Ishikawa (cell line): ENCODE data around the gene LYPD3.

Source experiments
- CEBPB ChIP-seq: IDR thresholded peaks from 2 replicates; pipeline ENCODE4 v1.6.1; 2012
- CREB1 ChIP-seq: IDR thresholded peaks from 2 replicates; pipeline ENCODE4 v1.6.1; 2012; ENCODE audit warnings: low read depth
- EGR1 ChIP-seq: IDR thresholded peaks from 2 replicates; pipeline ENCODE4 v1.6.1; 2012
- EP300 ChIP-seq: IDR thresholded peaks from 2 replicates; pipeline ENCODE4 v1.6.1; 2012; ENCODE audit warnings: borderline replicate concordance
- FOXM1 ChIP-seq: IDR thresholded peaks from 2 replicates; pipeline ENCODE4 v1.6.1; 2012; ENCODE audit warnings: low read depth, borderline replicate concordance
- NFIC ChIP-seq: IDR thresholded peaks from 2 replicates; pipeline ENCODE4 v1.6.1; 2012
- RAD21 ChIP-seq: IDR thresholded peaks from 2 replicates; pipeline ENCODE4 v1.6.1; 2012; ENCODE audit warnings: low read depth
- TAF1 ChIP-seq: IDR thresholded peaks from 2 replicates; pipeline ENCODE4 v1.6.1; 2012; ENCODE audit warnings: low read depth, mild to moderate bottlenecking
- TCF12 ChIP-seq: IDR thresholded peaks from 2 replicates; pipeline ENCODE4 v1.6.1; 2012; ENCODE audit warnings: low read depth
- TEAD4 ChIP-seq: IDR thresholded peaks from 2 replicates; pipeline ENCODE4 v1.6.1; 2012
- USF1 ChIP-seq: IDR thresholded peaks from 2 replicates; pipeline ENCODE4 v1.6.1; 2012
- YY1 ChIP-seq: IDR thresholded peaks from 2 replicates; pipeline ENCODE4 v1.6.1; 2012; ENCODE audit warnings: low read depth
- ZBTB7A ChIP-seq: IDR thresholded peaks from 2 replicates; pipeline ENCODE4 v1.6.1; 2012; ENCODE audit warnings: low read depth
- TF ChIP-seq, protein P1 (sequence below): IDR thresholded peaks from 2 replicates; pipeline ENCODE4 v1.6.1; 2012; ENCODE audit warnings: low read depth, mild to moderate bottlenecking
- TF ChIP-seq, protein P2 (sequence below): IDR thresholded peaks from 2 replicates; pipeline ENCODE4 v1.6.1; 2012

The LYPD3 gene

GRCh38 chr19:43486412-43486811 is 21.0 kb upstream of the LYPD3 start:
- no peak for TF ChIP-seq EP300

DNA sequence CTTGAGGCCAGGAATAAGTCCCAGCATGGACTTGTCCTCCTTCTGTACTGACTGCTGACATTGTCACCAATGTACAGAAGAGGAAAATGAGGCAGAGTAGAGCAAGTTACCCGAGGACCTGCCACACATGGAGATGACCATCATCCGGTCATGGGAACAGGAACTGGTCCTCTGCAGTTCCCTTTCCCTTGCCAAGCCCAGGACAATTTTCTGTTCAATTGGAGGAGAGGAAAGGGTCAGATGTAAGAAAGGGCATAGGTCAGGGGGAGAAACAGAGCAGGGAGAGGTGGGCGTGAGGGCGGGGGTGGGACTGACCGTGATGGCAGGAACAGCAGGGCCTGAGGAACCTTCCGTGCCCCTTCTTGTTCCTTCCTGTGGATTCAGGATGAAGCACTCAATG is 20.5 kb upstream of the LYPD3 start:
- TF ChIP-seq TCF12 = no peak

DNA sequence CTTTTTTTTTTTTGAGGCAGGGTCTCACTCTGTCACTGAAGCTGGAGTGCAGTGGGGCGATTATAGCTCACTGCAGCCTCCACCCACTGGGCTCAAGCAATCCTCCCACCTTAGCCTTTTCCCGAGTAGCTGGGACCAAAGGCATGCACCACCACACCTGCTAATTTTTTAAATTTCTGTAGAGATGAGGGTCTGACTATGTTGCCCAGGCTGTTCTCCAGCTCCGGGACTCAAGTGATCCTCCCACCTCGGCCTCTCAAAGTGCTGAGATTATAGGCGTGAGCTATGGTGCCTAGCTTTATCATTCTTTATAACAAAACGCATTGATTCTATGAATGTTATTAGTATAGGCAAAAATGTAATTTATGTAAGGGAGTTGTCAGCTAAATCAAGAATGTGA is 17.9 kb upstream of the LYPD3 start:
- TF ChIP-seq NFIC (no peak), CEBPB (no peak), TCF12 (no peak), EP300 (no peak), ZBTB7A (no peak), YY1 (no peak), USF1 (no peak), TEAD4 (no peak), EGR1 (no peak), FOXM1 (no peak), RAD21 (no peak), TAF1 (no peak), CREB1 (no peak)
- TF ChIP-seq, protein P1, sequence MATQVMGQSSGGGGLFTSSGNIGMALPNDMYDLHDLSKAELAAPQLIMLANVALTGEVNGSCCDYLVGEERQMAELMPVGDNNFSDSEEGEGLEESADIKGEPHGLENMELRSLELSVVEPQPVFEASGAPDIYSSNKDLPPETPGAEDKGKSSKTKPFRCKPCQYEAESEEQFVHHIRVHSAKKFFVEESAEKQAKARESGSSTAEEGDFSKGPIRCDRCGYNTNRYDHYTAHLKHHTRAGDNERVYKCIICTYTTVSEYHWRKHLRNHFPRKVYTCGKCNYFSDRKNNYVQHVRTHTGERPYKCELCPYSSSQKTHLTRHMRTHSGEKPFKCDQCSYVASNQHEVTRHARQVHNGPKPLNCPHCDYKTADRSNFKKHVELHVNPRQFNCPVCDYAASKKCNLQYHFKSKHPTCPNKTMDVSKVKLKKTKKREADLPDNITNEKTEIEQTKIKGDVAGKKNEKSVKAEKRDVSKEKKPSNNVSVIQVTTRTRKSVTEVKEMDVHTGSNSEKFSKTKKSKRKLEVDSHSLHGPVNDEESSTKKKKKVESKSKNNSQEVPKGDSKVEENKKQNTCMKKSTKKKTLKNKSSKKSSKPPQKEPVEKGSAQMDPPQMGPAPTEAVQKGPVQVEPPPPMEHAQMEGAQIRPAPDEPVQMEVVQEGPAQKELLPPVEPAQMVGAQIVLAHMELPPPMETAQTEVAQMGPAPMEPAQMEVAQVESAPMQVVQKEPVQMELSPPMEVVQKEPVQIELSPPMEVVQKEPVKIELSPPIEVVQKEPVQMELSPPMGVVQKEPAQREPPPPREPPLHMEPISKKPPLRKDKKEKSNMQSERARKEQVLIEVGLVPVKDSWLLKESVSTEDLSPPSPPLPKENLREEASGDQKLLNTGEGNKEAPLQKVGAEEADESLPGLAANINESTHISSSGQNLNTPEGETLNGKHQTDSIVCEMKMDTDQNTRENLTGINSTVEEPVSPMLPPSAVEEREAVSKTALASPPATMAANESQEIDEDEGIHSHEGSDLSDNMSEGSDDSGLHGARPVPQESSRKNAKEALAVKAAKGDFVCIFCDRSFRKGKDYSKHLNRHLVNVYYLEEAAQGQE = no peak
- TF ChIP-seq, protein P2, sequence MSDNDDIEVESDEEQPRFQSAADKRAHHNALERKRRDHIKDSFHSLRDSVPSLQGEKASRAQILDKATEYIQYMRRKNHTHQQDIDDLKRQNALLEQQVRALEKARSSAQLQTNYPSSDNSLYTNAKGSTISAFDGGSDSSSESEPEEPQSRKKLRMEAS = no peak

- TF ChIP-seq TEAD4 (no peak), ZBTB7A (no peak), TCF12 (no peak), EP300 (no peak), CEBPB (no peak), RAD21 (no peak), NFIC (no peak), USF1 (no peak), FOXM1 (no peak)
- TF ChIP-seq, protein P1 = no peak
Measured at GRCh38 chr19:43482193-43482592, 16.8 kb upstream of the LYPD3 start.

- TF ChIP-seq RAD21 (no peak), USF1 (no peak)
Measured at GRCh38 chr19:43481701-43482100, 16.3 kb upstream of the LYPD3 start.

DNA sequence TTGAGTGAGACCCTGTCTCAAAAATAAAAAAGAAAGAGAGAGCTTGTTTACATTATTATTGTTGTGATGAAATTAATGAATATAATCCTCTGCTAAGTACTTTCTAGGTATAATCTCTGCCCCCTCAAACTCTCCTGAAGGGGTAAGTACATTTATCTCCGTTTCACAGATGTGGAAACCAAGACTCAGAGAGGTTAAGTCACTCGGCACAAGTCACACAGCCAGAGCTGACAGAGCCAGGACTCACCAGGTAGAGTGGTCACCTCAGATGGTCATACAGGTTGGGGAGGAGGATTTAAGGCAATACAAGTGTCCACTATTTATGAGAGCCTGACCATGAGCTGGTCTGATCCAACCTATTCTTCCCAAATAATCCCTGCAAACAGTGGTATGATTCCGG is 15.2 kb upstream of the LYPD3 start:
- TF ChIP-seq TCF12 = no peak
- no peak for TF ChIP-seq ZBTB7A
- no peak for TF ChIP-seq TEAD4
- TF ChIP-seq TAF1 = no peak
- TF ChIP-seq CREB1 = no peak

DNA sequence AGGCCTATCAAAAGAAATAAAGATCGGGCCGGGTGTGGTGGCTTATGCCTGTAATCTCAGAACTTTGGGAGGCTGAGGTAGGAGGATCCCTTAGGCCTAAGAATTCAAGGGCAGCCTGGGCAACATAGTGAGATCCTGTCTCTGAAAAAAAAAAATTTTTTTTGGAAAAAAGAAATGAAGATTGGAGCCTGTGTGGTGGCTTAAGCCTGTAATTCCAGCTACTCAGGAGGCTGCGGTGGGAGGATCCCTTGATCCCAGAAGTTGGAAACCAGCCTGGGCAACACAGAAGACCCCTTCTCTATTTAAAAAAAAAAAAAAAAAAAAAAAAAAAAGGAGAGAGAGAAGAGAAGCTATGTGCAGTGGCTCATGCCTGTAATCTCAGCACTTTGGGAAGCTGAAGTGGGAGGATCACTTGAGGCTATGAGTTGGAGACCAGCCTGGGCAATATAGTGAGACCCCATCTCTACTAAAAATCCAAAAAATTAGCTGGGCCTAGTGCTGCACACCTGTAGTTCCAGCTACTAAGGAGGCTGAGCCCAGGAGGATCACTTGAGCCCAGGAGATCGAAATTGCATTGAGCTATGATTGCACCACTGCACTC is 14.7 kb upstream of the LYPD3 start:
- TF ChIP-seq CREB1 (no peak), TEAD4 (no peak), ZBTB7A (no peak), EGR1 (no peak), TCF12 (no peak), CEBPB (no peak), RAD21 (no peak), USF1 (no peak), TAF1 (no peak), NFIC (no peak), YY1 (no peak), EP300 (no peak), FOXM1 (no peak)
- TF ChIP-seq, protein P2 = no peak
- TF ChIP-seq, protein P1 = no peak
